Measurements from ENCODE around the gene LRP1. TPM values are rescaled to one million over a fixed set of nuclear protein-coding genes. Genes with fewer than 3 reads are reported as not detected.

Gene LRP1
- total RNA-seq, 2 experiments from 2014 or later, result 1.0 to 1.5 TPM

DNA sequence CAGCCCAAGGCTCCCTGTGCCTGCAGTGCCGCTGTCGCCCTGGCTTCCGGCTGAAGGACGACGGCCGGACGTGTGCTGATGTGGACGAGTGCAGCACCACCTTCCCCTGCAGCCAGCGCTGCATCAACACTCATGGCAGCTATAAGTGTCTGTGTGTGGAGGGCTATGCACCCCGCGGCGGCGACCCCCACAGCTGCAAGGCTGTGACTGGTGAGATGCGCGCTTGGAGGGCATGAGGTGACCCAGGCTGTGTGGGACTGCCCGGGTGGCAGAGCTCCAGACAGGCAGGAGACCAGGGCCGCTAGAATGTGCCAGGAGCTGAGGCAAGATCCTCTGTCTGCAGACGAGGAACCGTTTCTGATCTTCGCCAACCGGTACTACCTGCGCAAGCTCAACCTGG, 68.7 kb downstream of the LRP1 start:
- no peak overlapping the region for H3K27ac Mint-ChIP-seq

DNA sequence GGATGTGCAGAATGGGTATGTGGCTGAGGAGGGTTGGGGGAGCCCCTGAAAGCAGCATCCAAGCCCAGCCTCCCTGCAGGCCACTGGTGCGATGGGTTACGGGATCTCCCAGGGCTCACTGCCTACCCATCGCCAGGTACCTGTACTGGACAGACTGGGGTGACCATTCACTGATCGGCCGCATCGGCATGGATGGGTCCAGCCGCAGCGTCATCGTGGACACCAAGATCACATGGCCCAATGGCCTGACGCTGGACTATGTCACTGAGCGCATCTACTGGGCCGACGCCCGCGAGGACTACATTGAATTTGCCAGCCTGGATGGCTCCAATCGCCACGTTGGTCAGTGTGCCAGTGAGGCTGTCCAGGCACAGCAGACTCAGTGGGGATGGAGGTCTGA, 70.0 kb downstream of the LRP1 start:
- no peaks in the 10 kb centered on the region for H3K9me3 Mint-ChIP-seq
- H3K4me1 Mint-ChIP-seq (ENCODE audit: low read depth), result no peaks in the 10 kb centered on the region
- intact Hi-C loops (cut with micrococcal nuclease), result no loop called here
- DNase-seq, result no peak
- CTCF ChIA-PET, result interaction anchor here (0.9 to 1.6 kb wide), 2 partner anchors 12 to 16 kb away, joined by 3 to 4 read pairs; no protein-coding TSS in a partner anchor
- H3K27me3 Mint-ChIP-seq (ENCODE audit: low read depth), result no peaks in the 10 kb centered on the region
- no peak overlapping the region for H3K27ac Mint-ChIP-seq
- H3K4me3 Mint-ChIP-seq, result no peak overlapping the region
- H3K36me3 Mint-ChIP-seq (ENCODE audit: low read depth), result no peaks in the 10 kb centered on the region

More for the DNA sequence above, 68.7 kb downstream of the LRP1 start:
- intact Hi-C loops (cut with micrococcal nuclease), result no loop called here
- Mint-ChIP-seq H3K27me3 (ENCODE audit: low read depth) (no peaks in the 10 kb centered on the region), H3K4me3 (no peak overlapping the region), H3K9me3 (no peaks in the 10 kb centered on the region), H3K36me3 (ENCODE audit: low read depth) (no peaks in the 10 kb centered on the region), H3K4me1 (ENCODE audit: low read depth) (no peaks in the 10 kb centered on the region)
- DNase-seq, result no peak
- CTCF ChIA-PET, result interaction anchor here (1.5 to 1.6 kb wide), 3 partner anchors 11 to 46 kb away, joined by 4 to 5 read pairs (median 4); no protein-coding TSS in a partner anchor

DNA sequence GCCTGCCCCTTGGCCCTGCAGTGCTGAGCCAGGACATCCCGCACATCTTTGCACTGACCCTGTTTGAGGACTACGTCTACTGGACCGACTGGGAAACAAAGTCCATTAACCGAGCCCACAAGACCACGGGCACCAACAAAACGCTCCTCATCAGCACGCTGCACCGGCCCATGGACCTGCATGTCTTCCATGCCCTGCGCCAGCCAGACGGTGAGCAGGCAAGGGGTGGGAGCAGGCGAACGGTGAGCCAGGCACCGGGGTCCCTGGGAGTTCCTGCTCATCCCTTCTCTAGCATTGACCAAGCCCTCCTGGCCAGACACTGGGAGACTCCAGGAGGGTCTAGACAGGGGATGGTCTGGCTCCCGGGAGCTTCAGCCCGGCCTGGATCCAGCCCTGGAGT, 70.9 kb downstream of the LRP1 start:
- no peaks in the 10 kb centered on the region for H3K9me3 Mint-ChIP-seq
- no peak overlapping the region for H3K4me3 Mint-ChIP-seq
- no peaks in the 10 kb centered on the region for H3K27me3 Mint-ChIP-seq (ENCODE audit: low read depth)
- intact Hi-C loops (cut with micrococcal nuclease), result no loop called here
- DNase-seq, result no peak
- H3K36me3 Mint-ChIP-seq (ENCODE audit: low read depth), result no peaks in the 10 kb centered on the region
- H3K4me1 Mint-ChIP-seq (ENCODE audit: low read depth), result no peaks in the 10 kb centered on the region
- no peak overlapping the region for H3K27ac Mint-ChIP-seq
- CTCF ChIA-PET, result interaction anchor here (0.7 to 0.9 kb wide), 3 partner anchors 15 to 40 kb away, joined by 3 read pairs; no protein-coding TSS in a partner anchor

DNA sequence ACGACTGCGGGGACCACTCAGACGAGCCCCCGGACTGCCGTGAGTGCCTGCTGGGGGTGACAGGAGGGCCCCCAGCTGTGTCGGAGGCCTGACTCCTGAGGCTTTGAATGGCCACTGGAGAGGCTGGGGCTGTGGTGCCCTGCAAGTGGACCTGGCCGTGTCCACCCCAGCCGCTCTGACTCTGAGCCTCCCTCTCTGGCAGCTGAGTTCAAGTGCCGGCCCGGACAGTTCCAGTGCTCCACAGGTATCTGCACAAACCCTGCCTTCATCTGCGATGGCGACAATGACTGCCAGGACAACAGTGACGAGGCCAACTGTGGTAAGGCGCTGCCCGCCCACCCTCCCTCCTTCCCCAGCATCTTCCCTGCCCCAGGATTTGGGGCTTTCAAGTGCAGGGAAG, 72.2 kb downstream of the LRP1 start:
- no peak overlapping the region for H3K27ac Mint-ChIP-seq
- intact Hi-C loops (cut with micrococcal nuclease), result no loop called here
- H3K9me3 Mint-ChIP-seq, result no peaks in the 10 kb centered on the region
- CTCF ChIA-PET, result interaction anchor here (1.3 kb wide), 1 partner anchor 255 kb away, joined by 3 read pairs; the partner anchor contains the start of gene INHBE
- no peaks in the 10 kb centered on the region for H3K27me3 Mint-ChIP-seq (ENCODE audit: low read depth)
- no peak for DNase-seq
- H3K4me1 Mint-ChIP-seq (ENCODE audit: low read depth), result no peaks in the 10 kb centered on the region
- H3K36me3 Mint-ChIP-seq (ENCODE audit: low read depth), result no peaks in the 10 kb centered on the region
- no peak overlapping the region for H3K4me3 Mint-ChIP-seq

DNA sequence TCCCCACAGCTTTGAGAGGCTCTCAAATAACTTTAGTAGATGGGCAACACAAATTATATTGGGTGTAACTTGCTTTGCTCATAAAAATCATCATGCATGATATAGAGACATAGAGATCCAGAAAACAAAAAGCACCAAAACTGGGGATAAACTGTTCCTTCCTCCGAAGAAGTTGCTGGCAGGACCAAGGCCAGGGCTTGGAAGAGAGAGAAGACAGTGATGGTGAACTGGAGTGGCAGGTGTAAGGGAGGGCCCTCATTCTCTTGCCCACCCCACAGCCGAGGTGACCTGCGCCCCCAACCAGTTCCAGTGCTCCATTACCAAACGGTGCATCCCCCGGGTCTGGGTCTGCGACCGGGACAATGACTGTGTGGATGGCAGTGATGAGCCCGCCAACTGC, 72.9 kb downstream of the LRP1 start:
- no peaks in the 10 kb centered on the region for H3K36me3 Mint-ChIP-seq (ENCODE audit: low read depth)
- H3K27me3 Mint-ChIP-seq (ENCODE audit: low read depth), result no peaks in the 10 kb centered on the region
- no peak for DNase-seq
- intact Hi-C loops (cut with micrococcal nuclease), result no loop called here
- no peaks in the 10 kb centered on the region for H3K4me1 Mint-ChIP-seq (ENCODE audit: low read depth)
- no peak overlapping the region for H3K27ac Mint-ChIP-seq
- CTCF ChIA-PET, result interaction anchor here (1.3 kb wide), 1 partner anchor 254 kb away, joined by 3 read pairs; the partner anchor contains the start of gene INHBE
- H3K4me3 Mint-ChIP-seq, result no peak overlapping the region
- H3K9me3 Mint-ChIP-seq, result no peaks in the 10 kb centered on the region

DNA sequence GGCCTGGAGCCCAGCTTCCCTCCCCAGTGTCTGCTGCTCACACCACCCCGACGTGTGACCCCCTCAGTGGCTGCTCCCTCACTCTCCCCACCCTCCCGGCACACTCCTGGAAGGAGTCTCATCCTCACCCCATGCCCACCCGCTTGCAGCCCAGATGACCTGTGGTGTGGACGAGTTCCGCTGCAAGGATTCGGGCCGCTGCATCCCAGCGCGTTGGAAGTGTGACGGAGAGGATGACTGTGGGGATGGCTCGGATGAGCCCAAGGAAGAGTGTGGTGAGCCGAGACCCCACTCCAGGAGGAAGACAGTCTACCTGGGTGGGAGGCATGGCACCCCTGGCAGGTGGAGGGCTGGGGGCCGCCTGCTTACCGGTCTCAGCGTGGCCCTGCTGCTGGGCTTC, 73.3 kb downstream of the LRP1 start:
- CTCF ChIA-PET, result no interaction called here
- H3K36me3 Mint-ChIP-seq (ENCODE audit: low read depth), result no peaks in the 10 kb centered on the region
- H3K9me3 Mint-ChIP-seq, result no peaks in the 10 kb centered on the region
- no peak overlapping the region for H3K27ac Mint-ChIP-seq
- no peaks in the 10 kb centered on the region for H3K27me3 Mint-ChIP-seq (ENCODE audit: low read depth)
- intact Hi-C loops (cut with micrococcal nuclease), result no loop called here
- no peak for DNase-seq
- no peak overlapping the region for H3K4me3 Mint-ChIP-seq
- H3K4me1 Mint-ChIP-seq (ENCODE audit: low read depth), result no peaks in the 10 kb centered on the region

DNA sequence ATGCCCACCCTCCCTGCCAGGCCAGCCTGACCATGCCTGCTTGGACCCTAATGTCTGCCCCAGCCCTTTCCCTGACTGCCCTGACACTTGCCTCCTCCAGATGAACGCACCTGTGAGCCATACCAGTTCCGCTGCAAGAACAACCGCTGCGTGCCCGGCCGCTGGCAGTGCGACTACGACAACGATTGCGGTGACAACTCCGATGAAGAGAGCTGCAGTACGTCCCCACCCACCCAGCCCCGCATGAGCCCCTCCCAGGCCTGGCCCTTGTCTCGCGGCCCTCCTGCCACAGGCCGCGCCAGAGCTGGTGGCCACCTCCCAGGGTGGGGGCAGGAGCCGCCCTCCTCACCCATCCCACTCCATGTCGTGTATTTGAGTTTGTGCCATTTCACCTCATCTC, 74.0 kb downstream of the LRP1 start:
- H3K4me3 Mint-ChIP-seq, result no peak overlapping the region
- no peaks in the 10 kb centered on the region for H3K9me3 Mint-ChIP-seq
- no peak for DNase-seq
- no peaks in the 10 kb centered on the region for H3K27me3 Mint-ChIP-seq (ENCODE audit: low read depth)
- H3K4me1 Mint-ChIP-seq (ENCODE audit: low read depth), result no peaks in the 10 kb centered on the region
- intact Hi-C loops (cut with micrococcal nuclease), result no loop called here
- CTCF ChIA-PET, result no interaction called here
- H3K36me3 Mint-ChIP-seq (ENCODE audit: low read depth), result no peaks in the 10 kb centered on the region
- no peak overlapping the region for H3K27ac Mint-ChIP-seq

DNA sequence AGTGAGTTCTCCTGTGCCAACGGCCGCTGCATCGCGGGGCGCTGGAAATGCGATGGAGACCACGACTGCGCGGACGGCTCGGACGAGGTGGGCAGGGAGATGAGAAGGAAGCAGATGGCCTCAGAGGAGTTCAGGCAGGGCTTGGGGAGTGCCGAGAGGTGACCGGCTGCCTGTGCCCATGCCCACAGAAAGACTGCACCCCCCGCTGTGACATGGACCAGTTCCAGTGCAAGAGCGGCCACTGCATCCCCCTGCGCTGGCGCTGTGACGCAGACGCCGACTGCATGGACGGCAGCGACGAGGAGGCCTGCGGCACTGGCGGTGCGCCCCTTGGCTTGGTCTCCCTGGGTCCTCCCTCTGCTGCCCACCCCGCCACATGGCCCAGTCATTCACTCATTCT, 74.9 kb downstream of the LRP1 start:
- CTCF ChIA-PET, result no interaction called here
- no peak overlapping the region for H3K27ac Mint-ChIP-seq
- H3K36me3 Mint-ChIP-seq (ENCODE audit: low read depth), result no peaks in the 10 kb centered on the region
- H3K4me3 Mint-ChIP-seq, result no peak overlapping the region
- no peaks in the 10 kb centered on the region for H3K27me3 Mint-ChIP-seq (ENCODE audit: low read depth)
- H3K9me3 Mint-ChIP-seq, result no peaks in the 10 kb centered on the region
- intact Hi-C loops (cut with micrococcal nuclease), result no loop called here
- no peak for DNase-seq
- no peaks in the 10 kb centered on the region for H3K4me1 Mint-ChIP-seq (ENCODE audit: low read depth)

DNA sequence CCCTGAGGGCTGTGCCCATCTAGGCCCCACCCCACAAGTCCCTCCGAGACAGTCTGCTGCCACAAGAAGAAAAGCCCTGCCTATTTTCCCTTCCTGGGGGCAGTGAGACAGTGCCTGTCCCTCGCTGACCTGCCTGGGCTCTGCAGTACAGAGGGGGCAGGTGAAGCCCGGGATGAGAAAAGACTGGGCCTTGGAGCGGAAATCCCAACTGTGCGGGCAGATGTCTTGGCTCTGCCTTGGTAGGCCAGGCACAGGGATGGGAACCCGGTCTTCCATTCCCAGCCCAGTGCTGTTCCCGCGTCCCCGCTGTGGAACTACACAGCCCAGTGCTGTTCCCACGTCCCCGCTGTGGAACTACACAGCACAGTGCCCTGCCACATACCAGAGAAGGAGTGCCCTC, 75.5 kb downstream of the LRP1 start:
- Mint-ChIP-seq H3K27me3 (ENCODE audit: low read depth) (no peaks in the 10 kb centered on the region), H3K36me3 (ENCODE audit: low read depth) (no peaks in the 10 kb centered on the region), H3K27ac (no peak overlapping the region), H3K4me3 (no peak overlapping the region), H3K4me1 (ENCODE audit: low read depth) (no peaks in the 10 kb centered on the region), H3K9me3 (no peaks in the 10 kb centered on the region)
- intact Hi-C loops (cut with micrococcal nuclease), result no loop called here
- CTCF ChIA-PET, result no interaction called here
- DNase-seq, result no peak

DNA sequence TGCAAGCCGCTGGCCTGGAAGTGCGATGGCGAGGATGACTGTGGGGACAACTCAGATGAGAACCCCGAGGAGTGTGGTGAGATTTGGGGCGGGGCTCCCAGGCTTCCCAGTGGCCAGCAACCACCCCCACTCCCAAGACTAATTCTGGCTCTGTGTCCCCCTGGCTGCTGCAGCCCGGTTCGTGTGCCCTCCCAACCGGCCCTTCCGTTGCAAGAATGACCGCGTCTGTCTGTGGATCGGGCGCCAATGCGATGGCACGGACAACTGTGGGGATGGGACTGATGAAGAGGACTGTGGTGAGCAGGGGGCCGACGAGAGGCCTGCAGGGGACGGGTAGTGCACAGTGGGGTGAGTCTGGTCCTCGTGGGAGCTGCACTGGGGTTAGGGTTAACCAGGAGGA, 76.2 kb downstream of the LRP1 start:
- Mint-ChIP-seq H3K4me1 (ENCODE audit: low read depth) (no peaks in the 10 kb centered on the region), H3K27ac (no peak overlapping the region), H3K4me3 (no peak overlapping the region), H3K27me3 (ENCODE audit: low read depth) (no peaks in the 10 kb centered on the region), H3K36me3 (ENCODE audit: low read depth) (no peaks in the 10 kb centered on the region), H3K9me3 (no peaks in the 10 kb centered on the region)
- CTCF ChIA-PET, result no interaction called here
- intact Hi-C loops (cut with micrococcal nuclease), result no loop called here
- no peak for DNase-seq

DNA sequence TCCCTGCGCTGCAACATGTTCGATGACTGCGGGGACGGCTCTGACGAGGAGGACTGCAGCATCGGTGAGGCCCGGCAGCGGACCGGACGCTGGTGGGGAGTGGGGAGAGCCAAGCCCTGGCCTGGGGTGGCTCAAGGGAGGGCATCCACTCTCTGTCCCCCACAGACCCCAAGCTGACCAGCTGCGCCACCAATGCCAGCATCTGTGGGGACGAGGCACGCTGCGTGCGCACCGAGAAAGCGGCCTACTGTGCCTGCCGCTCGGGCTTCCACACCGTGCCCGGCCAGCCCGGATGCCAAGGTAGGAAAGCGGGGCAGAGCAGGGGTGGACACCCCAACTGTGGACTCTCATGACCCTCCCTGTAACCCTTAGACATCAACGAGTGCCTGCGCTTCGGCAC, 76.9 kb downstream of the LRP1 start:
- Mint-ChIP-seq H3K27ac (no peak overlapping the region), H3K4me3 (no peak overlapping the region), H3K27me3 (ENCODE audit: low read depth) (no peaks in the 10 kb centered on the region), H3K36me3 (ENCODE audit: low read depth) (no peaks in the 10 kb centered on the region), H3K9me3 (no peaks in the 10 kb centered on the region), H3K4me1 (ENCODE audit: low read depth) (no peaks in the 10 kb centered on the region)
- CTCF ChIA-PET, result interaction anchor here (0.6 kb wide), 1 partner anchor 24 kb away, joined by 3 read pairs; the partner anchor contains the start of gene SHMT2
- DNase-seq, result no peak
- intact Hi-C loops (cut with micrococcal nuclease), result no loop called here

DNA sequence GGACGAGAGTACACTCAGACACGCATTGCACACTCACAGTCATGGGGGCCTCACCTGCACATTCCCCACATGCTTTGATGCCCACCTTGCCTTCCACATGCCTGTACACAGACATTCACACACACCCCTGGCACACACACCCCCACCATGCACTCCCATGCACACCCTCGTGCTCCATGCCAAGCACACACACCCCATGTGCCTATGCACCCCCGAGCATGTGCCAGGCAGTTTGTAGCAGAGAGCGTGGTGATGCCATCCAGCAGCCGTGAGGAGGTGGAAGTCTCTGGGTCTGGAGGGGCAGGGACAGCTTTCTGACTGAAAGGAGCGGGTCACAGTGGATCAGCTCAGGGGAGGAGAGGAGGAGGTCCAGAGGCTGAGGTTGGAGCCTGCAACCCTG, 77.6 kb downstream of the LRP1 start:
- Mint-ChIP-seq H3K9me3 (no peaks in the 10 kb centered on the region), H3K4me3 (no peak overlapping the region), H3K27ac (no peak overlapping the region), H3K27me3 (ENCODE audit: low read depth) (no peaks in the 10 kb centered on the region), H3K36me3 (ENCODE audit: low read depth) (no peaks in the 10 kb centered on the region), H3K4me1 (ENCODE audit: low read depth) (no peaks in the 10 kb centered on the region)
- CTCF ChIA-PET, result interaction anchor here (0.6 to 2.0 kb wide), 3 partner anchors 23 to 37 kb away, joined by 3 to 5 read pairs (median 3); partner anchors contain the start of gene SHMT2
- intact Hi-C loops (cut with micrococcal nuclease), result no loop called here
- DNase-seq, result no peak

DNA sequence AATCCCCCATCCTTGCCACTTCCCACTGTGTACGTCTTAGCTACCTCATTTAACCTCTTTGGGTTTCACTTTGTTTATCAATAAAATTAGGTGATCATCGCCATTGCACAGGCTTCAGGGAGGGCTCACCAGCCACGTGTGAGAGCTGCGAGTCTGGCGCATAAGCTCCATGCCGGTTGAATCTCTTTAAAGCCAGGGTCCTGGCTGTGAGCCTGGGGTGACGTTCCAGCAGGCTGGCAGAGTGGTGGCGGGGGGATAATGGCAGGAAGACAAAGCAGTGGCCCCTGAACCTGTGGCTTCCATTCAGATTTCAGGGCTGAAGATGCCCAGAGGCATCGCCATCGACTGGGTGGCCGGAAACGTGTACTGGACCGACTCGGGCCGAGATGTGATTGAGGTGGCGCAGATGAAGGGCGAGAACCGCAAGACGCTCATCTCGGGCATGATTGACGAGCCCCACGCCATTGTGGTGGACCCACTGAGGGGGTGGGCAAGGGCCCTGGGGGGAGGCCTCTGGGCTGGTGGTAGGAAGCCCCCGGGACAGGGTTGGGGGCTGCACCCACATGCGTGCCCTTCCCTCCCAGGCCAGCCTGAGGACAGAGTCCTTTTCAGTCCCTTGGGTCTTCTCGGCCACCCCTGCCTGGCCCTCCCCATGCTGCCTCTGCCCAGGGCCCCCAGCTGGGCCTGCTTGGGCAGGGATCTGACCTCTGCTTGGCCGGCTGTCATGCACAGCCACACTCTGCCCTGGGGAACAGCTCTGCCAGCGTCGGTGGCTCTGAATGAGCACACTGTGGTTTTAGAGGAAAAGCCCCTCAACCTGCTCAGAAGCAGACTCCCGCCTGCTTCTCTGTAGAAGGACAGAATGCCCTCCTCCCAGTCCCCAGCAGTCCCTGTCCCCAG, 79.7 kb downstream of the LRP1 start:
- Mint-ChIP-seq H3K9me3 (no peaks in the 10 kb centered on the region), H3K4me3 (no peak overlapping the region), H3K27ac (no peak overlapping the region), H3K36me3 (ENCODE audit: low read depth) (no peaks in the 10 kb centered on the region), H3K27me3 (ENCODE audit: low read depth) (no peaks in the 10 kb centered on the region), H3K4me1 (ENCODE audit: low read depth) (no peaks in the 10 kb centered on the region)
- intact Hi-C loops (cut with micrococcal nuclease), result no loop called here
- DNase-seq, result no peak
- CTCF ChIA-PET, result interaction anchor here (1.3 to 2.0 kb wide), 2 partner anchors 25 to 31 kb away, joined by 5 to 7 read pairs; no protein-coding TSS in a partner anchor
